Keratinocyte (primary cell): ENCODE measurements around the gene ROR2.

ENCODE experiments used
- CTCF ChIP-seq, 3 experiments: IDR thresholded peaks in 1 of 3; conservative IDR thresholded peaks in 1 of 3; optimal IDR thresholded peaks in 1 of 3; 2 replicates in 2 of 3; 3 replicates in 1 of 3; pipeline versions ENCODE3 to v1.5.1; 2011; ENCODE audit warnings: low read length in 3 of 3, mild to moderate bottlenecking in 3 of 3, moderate library complexity in 2 of 3, control low read depth in 1 of 3, inconsistent platforms in 1 of 3; ENCODE audit not compliant: insufficient read depth in 2 of 3; ENCODE audit errors: extremely low read depth in 1 of 3
- EZH2 ChIP-seq: IDR thresholded peaks from one replicate; pipeline ENCODE4 v1.6.1; 2012; ENCODE audit warnings: inconsistent platforms, mild to moderate bottlenecking, low read length, moderate library complexity

DNA sequence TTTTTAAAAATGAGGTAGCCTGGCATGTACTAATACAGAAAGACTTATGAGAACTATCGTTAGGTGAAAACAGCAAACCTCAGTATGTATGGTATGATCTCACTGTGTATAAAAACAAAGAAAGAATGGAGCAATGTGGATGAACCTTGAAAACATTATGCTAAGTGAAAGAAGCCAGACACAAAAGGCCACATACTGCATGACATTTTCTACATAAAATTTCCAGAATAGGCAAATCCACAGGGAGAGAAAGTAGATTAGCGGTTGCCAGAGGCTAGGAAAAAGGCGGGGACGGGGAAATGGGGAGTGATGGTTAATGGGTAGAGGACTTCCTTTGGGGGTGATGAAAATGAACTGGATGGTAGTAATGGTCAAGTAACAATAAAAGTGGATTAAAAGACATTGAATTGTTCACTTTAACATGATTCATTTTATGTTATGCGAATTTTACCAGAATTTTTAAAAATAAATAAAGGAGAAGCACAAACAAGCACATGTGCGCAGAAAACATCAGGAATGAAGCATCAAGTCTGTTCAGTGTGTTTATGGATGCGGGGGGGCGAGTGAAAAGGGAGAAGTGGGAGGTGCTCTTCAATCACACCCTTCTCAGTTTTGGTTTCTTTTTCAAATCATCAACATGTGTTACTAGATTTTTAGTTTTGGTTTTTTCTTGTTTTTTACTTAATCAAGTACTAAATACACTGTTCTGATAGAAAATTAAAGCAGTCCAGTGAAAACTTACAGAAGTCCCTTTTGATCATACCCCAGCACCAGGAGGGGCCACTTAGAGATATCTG is 16.3 kb downstream of the ROR2 start:
- TF ChIP-seq CTCF (optimal IDR thresholded peaks at IDR 0.05 in 1 of 3, IDR thresholded peaks at IDR 0.05 in 1 of 3, conservative IDR thresholded peaks at IDR 0.05 in 1 of 3; ENCODE audit: extremely low read depth in 1 of 3, insufficient read depth in 2 of 3, low read length in 3 of 3) (no peak), EZH2 (no peak)
